Mammary epithelial cell (primary cell): ENCODE data around the gene C5AR2.

Experiments
- EZH2 ChIP-seq: IDR thresholded peaks from 2 replicates; pipeline ENCODE4 v1.6.1; 2012; ENCODE audit warnings: low read length, inconsistent platforms, borderline replicate concordance
- TF ChIP-seq, protein P1 (sequence below), 2 donors: IDR thresholded peaks in 1 of 2; conservative IDR thresholded peaks in 1 of 2; 2 replicates each; pipeline ENCODE4 v1.5.1; 2011 to 2012; ENCODE audit warnings: inconsistent platforms in 2 of 2, low read length in 2 of 2, mild to moderate bottlenecking in 2 of 2, control low read depth in 1 of 2, low read depth in 1 of 2; ENCODE audit not compliant: insufficient read depth in 1 of 2; ENCODE audit errors: extremely low read depth in 1 of 2

DNA sequence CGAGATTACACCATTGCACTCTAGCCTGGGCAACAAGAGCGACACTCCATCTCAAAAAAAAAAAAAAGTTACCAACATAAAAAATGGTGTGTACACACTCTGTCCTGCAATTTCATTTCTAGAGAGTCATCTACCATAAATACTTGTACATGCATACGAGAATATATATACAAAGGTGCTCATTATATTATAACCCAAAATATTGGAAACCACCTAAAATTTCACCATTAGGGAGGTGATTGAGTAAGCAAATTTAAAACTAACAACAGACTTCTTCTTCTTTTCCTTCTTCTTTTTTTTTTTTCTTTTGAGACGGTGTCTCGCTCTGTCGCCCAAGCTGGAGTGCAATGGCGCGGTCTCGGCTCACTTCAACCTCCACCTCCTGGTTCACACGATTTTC lies 29.7 kb upstream of the C5AR2 start:
- no peak for TF ChIP-seq EZH2
- TF ChIP-seq, protein P1, sequence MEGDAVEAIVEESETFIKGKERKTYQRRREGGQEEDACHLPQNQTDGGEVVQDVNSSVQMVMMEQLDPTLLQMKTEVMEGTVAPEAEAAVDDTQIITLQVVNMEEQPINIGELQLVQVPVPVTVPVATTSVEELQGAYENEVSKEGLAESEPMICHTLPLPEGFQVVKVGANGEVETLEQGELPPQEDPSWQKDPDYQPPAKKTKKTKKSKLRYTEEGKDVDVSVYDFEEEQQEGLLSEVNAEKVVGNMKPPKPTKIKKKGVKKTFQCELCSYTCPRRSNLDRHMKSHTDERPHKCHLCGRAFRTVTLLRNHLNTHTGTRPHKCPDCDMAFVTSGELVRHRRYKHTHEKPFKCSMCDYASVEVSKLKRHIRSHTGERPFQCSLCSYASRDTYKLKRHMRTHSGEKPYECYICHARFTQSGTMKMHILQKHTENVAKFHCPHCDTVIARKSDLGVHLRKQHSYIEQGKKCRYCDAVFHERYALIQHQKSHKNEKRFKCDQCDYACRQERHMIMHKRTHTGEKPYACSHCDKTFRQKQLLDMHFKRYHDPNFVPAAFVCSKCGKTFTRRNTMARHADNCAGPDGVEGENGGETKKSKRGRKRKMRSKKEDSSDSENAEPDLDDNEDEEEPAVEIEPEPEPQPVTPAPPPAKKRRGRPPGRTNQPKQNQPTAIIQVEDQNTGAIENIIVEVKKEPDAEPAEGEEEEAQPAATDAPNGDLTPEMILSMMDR (conservative IDR thresholded peaks at IDR 0.05 in 1 of 2, IDR thresholded peaks at IDR 0.05 in 1 of 2; ENCODE audit: extremely low read depth in 1 of 2, insufficient read depth in 1 of 2, low read depth in 1 of 2, low read length in 2 of 2) = no peak
